T-helper 17 cell (primary cell): ENCODE measurements around the gene FHOD3. TPM values are rescaled to one million over a fixed set of nuclear protein-coding genes. Genes with fewer than 3 reads are reported as not detected.
"Not testable (repeated sequence)": the region's sequence is repeated elsewhere in the genome, so short reads cannot be mapped to it uniquely, and the experiment has no call there.

Experiments
- ATAC-seq: fragments of 150-1000 bp; cut with Tn5 transposase; 2 replicates; pipeline ENCODE4 v1.10.0; 2021; ENCODE audit warnings: mild to moderate bottlenecking, moderate library complexity
- DNase-seq, 3 donors: peaks; one replicate each; pipeline versions ENCODE4 v3.0.0 to v3.0.0-alpha.2; 2020 to 2021
- H3K9me3 ChIP-seq: one replicate; pipeline ENCODE4 v1.7.0; 2013; ENCODE audit warnings: low read length, mild to moderate bottlenecking; ENCODE audit not compliant: control insufficient read depth, poor library complexity, severe bottlenecking
- H3K27ac Mint-ChIP-seq: one replicate; pipeline ENCODE4 v1.8.0; 2022; ENCODE audit warnings: mild to moderate bottlenecking, moderate library complexity, mixed read lengths
- H3K27me3 Mint-ChIP-seq: one replicate; pipeline ENCODE4 v1.8.0; 2022; ENCODE audit warnings: mixed read lengths
- H3K36me3 Mint-ChIP-seq: one replicate; pipeline ENCODE4 v1.8.0; 2022; ENCODE audit warnings: low read depth, mixed read lengths
- H3K4me1 Mint-ChIP-seq: one replicate; pipeline ENCODE4 v1.8.0; 2022; ENCODE audit warnings: mild to moderate bottlenecking, mixed read lengths
- H3K4me3 Mint-ChIP-seq: one replicate; pipeline ENCODE4 v1.8.0; 2022; ENCODE audit warnings: mild to moderate bottlenecking, moderate library complexity, mixed read lengths
- total RNA-seq, 4 donors: library from RNA in 2 of 4; stranded (reverse) in 2 of 4; gene quantifications; one replicate each; pipeline ENCODE4 v1.2.3 and lab custom pipeline; 2022 to 2026

Gene FHOD3
- total RNA-seq, 2 donors from 2014 or later, result not detected

GRCh38 chr18:36534154-36534688 lies 236.7 kb downstream of the FHOD3 start:
- Mint-ChIP-seq H3K4me3 (no peak overlapping the region), H3K27ac (no peak overlapping the region), H3K27me3 (peaks cover 25% of the 10 kb centered on the region), H3K4me1 (peaks cover 3% of the 10 kb centered on the region), H3K36me3 (no peaks in the 10 kb centered on the region)
- no peaks in the 10 kb centered on the region for H3K9me3 ChIP-seq
- DNase-seq, result no peak
- ATAC-seq, result no peak

GRCh38 chr18:36535202-36535935 lies 237.9 kb downstream of the FHOD3 start:
- no peak for DNase-seq
- no peak for ATAC-seq
- H3K4me3 Mint-ChIP-seq, result no peak overlapping the region

GRCh38 chr18:36536426-36536825 lies 238.9 kb downstream of the FHOD3 start:
- no peak overlapping the region for H3K27ac Mint-ChIP-seq
- no peaks in the 10 kb centered on the region for H3K36me3 Mint-ChIP-seq
- peaks cover 29% of the 10 kb centered on the region for H3K27me3 Mint-ChIP-seq
- no peak overlapping the region for H3K4me3 Mint-ChIP-seq
- ATAC-seq, result no peak
- no peaks in the 10 kb centered on the region for H3K9me3 ChIP-seq
- DNase-seq, result no peak
- H3K4me1 Mint-ChIP-seq, result peaks cover 3% of the 10 kb centered on the region

More at GRCh38 chr18:36535202-36535935, 237.9 kb downstream of the FHOD3 start:
- Mint-ChIP-seq H3K36me3 (no peaks in the 10 kb centered on the region), H3K27ac (no peak overlapping the region), H3K27me3 (peaks cover 29% of the 10 kb centered on the region), H3K4me1 (peaks cover 3% of the 10 kb centered on the region)
- no peaks in the 10 kb centered on the region for H3K9me3 ChIP-seq

GRCh38 chr18:36537289-36537688 lies 239.8 kb downstream of the FHOD3 start:
- Mint-ChIP-seq H3K36me3 (no peaks in the 10 kb centered on the region), H3K4me1 (peaks cover 3% of the 10 kb centered on the region), H3K27me3 (peaks cover 23% of the 10 kb centered on the region), H3K27ac (no peak overlapping the region), H3K4me3 (no peak overlapping the region)
- no peak for ATAC-seq
- H3K9me3 ChIP-seq, result no peaks in the 10 kb centered on the region
- DNase-seq, result no peak

- ATAC-seq, result no peak
- Mint-ChIP-seq H3K4me1 (no peaks in the 10 kb centered on the region), H3K27me3 (peaks cover 13% of the 10 kb centered on the region), H3K36me3 (no peaks in the 10 kb centered on the region), H3K27ac (no peak overlapping the region), H3K4me3 (no peak overlapping the region)
- H3K9me3 ChIP-seq, result no peaks in the 10 kb centered on the region
- DNase-seq, result no peak
Measured at GRCh38 chr18:36539674-36540231, 242.2 kb downstream of the FHOD3 start.

- Mint-ChIP-seq H3K4me1 (no peaks in the 10 kb centered on the region), H3K36me3 (no peaks in the 10 kb centered on the region)
Measured at GRCh38 chr18:36543030-36543429, 245.5 kb downstream of the FHOD3 start.

GRCh38 chr18:36543991-36544725 lies 246.6 kb downstream of the FHOD3 start:
- H3K9me3 ChIP-seq, result no peaks in the 10 kb centered on the region
- peaks cover 5% of the 10 kb centered on the region for H3K27me3 Mint-ChIP-seq
- ATAC-seq, result no peak
- H3K4me3 Mint-ChIP-seq, result no peak overlapping the region
- DNase-seq, result no peak
- no peak overlapping the region for H3K27ac Mint-ChIP-seq
- no peaks in the 10 kb centered on the region for H3K4me1 Mint-ChIP-seq
- no peaks in the 10 kb centered on the region for H3K36me3 Mint-ChIP-seq

More at GRCh38 chr18:36543030-36543429, 245.5 kb downstream of the FHOD3 start:
- ATAC-seq (no peak), DNase-seq (no peak)
- no peaks in the 10 kb centered on the region for H3K9me3 ChIP-seq
- Mint-ChIP-seq H3K27ac (no peak overlapping the region), H3K27me3 (peaks cover 5% of the 10 kb centered on the region), H3K4me3 (no peak overlapping the region)

GRCh38 chr18:36545821-36546427 lies 248.4 kb downstream of the FHOD3 start:
- Mint-ChIP-seq H3K36me3 (no peaks in the 10 kb centered on the region), H3K27me3 (no peaks in the 10 kb centered on the region), H3K27ac (no peak overlapping the region), H3K4me3 (no peak overlapping the region), H3K4me1 (no peaks in the 10 kb centered on the region)
- ATAC-seq (no peak), DNase-seq (no peak)
- no peaks in the 10 kb centered on the region for H3K9me3 ChIP-seq

- Mint-ChIP-seq H3K4me1 (no peaks in the 10 kb centered on the region), H3K27ac (no peak overlapping the region), H3K4me3 (no peak overlapping the region), H3K36me3 (no peaks in the 10 kb centered on the region), H3K27me3 (no peaks in the 10 kb centered on the region)
- H3K9me3 ChIP-seq, result no peaks in the 10 kb centered on the region
- ATAC-seq (no peak), DNase-seq (no peak)
Measured at GRCh38 chr18:36546876-36547275, 249.4 kb downstream of the FHOD3 start.

- Mint-ChIP-seq H3K4me3 (no peak overlapping the region), H3K36me3 (no peaks in the 10 kb centered on the region), H3K27me3 (no peaks in the 10 kb centered on the region), H3K27ac (no peak overlapping the region), H3K4me1 (no peaks in the 10 kb centered on the region)
- no peak for ATAC-seq
- H3K9me3 ChIP-seq, result no peaks in the 10 kb centered on the region
- no peak for DNase-seq
Measured at GRCh38 chr18:36547544-36547943, 250.0 kb downstream of the FHOD3 start.

GRCh38 chr18:36551274-36551673 lies 253.8 kb downstream of the FHOD3 start:
- H3K4me3 Mint-ChIP-seq, H3K27ac Mint-ChIP-seq, DNase-seq, H3K36me3 Mint-ChIP-seq, H3K9me3 ChIP-seq, H3K4me1 Mint-ChIP-seq, ATAC-seq, H3K27me3 Mint-ChIP-seq: not testable (repeated sequence)

- Mint-ChIP-seq H3K27ac (no peak overlapping the region), H3K4me1 (no peaks in the 10 kb centered on the region), H3K4me3 (no peak overlapping the region), H3K36me3 (no peaks in the 10 kb centered on the region), H3K27me3 (peaks cover 19% of the 10 kb centered on the region)
- H3K9me3 ChIP-seq, result no peaks in the 10 kb centered on the region
- DNase-seq (no peak), ATAC-seq (no peak)
Measured at GRCh38 chr18:36558234-36558633, 260.7 kb downstream of the FHOD3 start.
